HG03097 (cell line): ENCODE data around the gene OPRL1.

ENCODE experiments used
- ATAC-seq: cut with Tn5 transposase; IDR thresholded peaks from one replicate; pipeline ENCODE4 v1.9.1; 2021; ENCODE audit not compliant: unreplicated experiment, low FRiP score

Gene OPRL1

DNA sequence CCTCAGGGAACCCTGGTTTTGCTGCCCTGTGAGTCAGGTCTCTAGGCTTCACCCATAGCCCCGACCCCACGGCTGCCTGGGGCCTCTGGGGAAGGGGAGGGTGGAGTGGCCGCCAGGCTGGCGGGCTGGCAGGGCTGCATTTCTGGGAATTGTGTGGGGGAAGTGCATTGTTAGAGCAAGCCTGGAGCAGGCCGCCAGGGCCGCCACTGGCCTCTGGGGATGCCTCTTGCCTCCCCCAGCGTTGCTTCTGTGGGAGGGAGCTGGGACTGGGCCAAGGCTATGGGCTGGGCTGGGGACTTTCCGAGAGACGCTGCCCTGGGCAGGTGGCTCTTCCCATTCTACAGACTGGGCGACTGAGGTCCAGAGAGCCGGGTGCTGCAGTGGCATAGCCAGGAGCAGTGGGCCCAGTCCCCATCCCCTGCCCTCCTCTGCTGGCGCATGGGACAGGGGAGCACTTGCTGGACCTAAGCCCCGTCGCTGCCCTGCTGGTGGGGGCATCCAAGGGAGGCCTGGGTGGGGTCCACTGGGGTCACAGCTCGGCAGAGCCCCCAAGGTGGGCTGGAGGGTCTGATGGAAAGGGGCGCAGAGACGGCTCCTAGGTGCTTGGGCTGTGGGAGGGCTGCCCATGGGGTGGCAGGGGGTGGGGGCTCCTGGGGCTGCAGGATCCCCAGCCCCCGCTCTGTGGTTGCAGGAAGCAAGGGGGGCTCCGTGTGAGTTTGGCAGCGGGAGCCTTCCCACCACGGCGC lies 23.8 kb upstream of the OPRL1 start:
- no peak for ATAC-seq

DNA sequence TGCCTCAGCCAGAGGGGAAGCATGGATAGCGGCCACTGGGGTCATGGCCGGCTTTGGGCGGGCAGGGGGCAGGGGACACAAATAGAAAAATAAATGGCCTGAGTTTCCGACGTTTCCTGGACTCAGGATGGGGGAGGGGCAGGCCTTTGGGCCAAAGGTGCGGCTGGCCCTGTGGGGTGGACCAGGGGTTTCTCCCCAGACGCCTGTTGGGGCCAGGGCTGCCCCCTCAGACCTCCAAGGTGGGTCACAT lies 23.3 kb upstream of the OPRL1 start:
- no peak for ATAC-seq

DNA sequence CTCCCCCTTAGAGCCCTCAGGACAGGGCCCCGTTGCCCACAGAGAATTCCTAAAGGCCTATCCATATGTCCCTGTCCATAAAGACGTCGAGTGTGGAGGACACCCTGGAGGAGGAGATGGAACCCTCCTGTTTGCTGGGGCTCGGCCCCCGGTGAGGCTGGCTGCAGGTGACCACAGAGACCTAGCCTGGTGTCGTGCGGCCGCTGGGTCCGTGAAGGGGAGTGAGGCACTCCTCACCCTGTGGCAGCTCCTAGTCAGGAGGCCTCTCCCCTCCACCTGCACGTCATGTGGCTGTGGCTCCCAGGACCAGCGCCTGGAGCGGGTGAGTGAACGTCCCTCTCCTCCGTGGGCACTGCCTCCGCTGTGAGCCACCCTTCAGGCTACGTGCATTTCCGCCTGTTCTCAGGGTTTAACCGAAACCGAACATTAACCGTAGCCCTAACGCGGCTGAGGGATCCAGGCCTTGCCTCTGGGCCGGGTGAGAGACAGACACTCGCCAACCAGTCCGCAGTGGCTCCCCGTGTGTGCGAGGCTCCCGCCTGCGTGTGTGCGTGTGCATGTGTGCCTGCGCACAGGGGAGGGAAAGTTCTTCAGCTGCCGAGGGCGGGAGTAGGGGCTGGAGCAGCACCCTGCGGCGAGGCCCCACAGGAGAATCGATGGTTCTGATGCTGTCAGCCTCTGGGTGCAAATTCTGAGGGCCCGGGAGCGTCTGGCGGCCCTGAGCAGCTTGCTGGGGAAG lies 22.8 kb upstream of the OPRL1 start:
- ATAC-seq, result no peak

DNA sequence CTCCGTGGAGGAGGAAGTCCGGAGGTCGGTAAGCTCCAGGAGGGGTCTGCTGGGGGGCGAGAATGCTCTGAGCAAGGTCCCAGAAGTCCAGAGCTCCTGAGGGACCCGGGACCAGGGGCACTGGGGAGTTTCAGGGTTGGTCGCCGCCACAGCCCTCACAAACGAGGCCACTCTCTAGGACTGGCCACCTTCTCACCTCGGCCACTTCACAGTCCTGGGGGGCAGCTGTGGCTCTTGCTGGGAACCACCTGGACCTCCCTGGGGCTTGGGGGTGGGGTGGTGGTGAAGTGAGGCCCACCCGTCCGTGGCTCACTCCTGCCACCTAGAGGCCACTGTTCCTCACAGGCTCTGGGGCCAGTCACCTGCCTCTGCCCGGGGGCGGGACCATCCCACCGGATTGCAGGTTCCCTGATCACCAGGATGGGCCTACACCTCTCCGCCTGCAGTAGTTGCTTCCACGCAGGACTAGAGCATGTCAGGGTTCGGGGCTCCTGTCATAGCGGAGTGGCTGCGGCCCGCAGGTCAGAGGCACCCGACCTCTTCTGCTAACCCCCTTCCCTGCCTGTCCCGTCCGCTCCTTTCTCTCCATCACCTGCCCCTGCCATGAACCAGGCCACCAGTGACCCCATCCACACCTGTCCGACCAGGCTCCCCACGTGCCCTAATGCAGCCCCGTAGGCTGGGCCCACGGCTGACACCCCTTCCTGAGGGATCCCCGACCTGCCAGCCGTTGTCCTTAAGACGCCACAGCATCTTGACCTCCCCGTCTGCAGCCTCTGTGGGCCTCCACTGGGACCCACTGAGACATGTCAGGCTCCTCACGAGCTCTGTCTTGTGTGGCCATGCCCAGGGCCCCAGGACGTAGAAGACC lies 22.0 kb upstream of the OPRL1 start:
- no peak for ATAC-seq

DNA sequence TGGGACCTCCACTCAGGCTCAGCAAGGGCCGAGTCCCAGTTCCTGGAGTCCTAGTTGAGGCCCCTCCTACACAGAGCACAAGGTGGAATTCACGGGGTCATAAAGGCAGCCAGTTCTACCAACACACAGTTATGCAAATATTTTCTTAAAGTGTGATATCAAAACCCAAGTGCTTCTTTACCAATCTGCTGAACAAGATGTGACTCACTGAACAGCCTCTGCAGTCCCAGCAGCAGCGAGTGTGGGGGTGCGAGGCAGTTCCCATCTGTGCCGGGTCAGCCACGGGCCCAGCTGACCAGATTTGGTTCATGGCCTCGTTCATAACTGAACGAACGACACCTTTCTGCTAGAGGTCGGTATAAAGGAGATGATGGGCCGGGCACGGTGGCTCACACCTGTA lies 21.3 kb upstream of the OPRL1 start:
- no peak for ATAC-seq

DNA sequence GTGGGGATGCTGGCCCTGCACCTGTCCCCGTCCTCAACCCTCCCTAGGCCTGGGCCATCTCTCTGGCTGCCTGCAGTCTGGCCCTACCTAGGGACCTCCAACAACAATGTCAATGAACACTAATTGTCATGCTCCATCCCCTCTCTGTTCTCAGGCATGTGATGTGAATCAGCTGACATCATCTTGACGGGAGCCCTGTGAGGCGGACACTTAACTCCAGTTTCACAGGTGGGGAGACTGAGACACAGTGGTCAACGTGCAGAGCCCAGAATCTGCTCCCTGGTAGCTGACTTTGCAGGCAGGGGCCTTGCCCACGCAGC lies 17.6 kb upstream of the OPRL1 start:
- ATAC-seq, result no peak

DNA sequence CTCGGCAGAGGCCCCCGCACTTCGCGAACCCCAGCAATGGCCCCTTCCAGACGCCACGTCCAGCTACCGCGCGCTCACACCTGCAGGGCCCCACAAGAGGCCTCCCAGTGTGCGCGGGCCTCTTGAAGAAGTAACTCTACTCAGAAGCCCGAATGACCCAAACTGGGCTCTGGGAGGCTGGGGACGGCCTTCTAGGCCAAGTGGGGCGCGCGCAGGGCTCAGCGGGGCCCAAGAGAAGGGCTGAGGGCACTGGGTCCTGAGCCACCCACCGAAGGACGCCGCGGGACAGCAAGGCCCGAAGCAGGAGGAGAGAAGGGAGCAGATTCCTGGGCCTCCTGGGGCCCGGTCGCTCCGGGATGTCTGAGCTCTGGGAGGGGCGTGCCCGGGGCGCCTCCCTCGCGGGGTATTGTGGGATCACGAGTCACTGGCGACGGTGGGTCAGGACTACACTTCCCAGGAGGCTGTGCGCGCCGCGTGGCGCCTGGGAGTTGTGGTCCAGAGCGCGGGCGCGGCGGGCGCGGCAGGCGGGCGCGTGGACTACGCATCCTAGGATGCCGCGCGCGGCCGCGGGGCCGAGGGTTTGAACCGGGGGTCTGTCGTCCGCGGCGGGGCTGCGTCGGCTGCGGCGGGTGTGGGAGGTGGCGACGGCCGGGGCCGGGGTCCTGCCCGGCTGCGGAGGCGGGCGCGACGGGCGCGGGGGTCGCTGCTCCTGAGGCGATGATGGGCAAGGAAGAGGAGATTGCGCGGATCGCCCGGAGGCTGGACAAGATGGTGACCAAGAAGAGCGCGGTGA lies 17.1 kb upstream of the OPRL1 start, which contains the start of gene TCEA2:
Gene TCEA2 (plus strand): TSS at position 603 of the 793 bp plus-strand sequence. CDS start 115 bp downstream, at position 718.
- peak; percentile 58 for ATAC-seq

DNA sequence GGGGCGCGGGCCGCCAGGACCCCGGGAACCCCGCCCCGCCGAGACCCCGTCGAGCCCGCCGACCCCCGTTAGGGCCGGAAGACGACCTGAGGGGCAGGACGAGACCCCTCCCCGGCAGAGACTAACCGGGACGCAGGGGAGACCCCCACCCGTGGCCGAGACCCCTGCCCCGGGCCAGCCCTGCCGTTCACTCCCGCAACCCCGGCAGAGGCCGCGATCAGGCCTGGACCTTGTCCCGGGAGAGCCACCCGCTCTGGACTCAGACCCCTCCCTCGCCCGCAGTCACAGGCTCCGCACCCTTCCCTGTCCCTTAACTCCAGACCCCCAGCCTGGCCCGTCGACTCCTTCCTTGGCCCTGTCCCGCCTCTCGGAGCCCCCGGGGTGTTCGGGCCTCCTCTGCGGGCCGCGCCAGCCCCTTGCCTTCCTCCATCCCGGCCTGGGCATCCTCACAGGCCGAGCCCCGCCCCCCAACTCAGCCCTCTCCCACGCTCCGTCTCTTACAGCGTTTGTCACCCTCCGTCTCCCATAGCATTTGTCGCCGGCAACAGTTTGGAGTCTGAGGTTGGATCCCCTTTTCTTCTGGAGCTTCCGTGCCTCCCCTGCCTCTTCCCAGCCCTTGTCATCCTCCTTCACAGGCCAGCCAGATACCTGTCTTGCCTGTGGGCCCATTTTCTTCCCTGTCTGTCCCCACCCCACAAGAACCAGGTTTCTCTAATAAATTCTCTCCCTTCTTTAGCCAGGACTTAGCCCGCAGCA lies 16.3 kb upstream of the OPRL1 start:
- no peak for ATAC-seq

DNA sequence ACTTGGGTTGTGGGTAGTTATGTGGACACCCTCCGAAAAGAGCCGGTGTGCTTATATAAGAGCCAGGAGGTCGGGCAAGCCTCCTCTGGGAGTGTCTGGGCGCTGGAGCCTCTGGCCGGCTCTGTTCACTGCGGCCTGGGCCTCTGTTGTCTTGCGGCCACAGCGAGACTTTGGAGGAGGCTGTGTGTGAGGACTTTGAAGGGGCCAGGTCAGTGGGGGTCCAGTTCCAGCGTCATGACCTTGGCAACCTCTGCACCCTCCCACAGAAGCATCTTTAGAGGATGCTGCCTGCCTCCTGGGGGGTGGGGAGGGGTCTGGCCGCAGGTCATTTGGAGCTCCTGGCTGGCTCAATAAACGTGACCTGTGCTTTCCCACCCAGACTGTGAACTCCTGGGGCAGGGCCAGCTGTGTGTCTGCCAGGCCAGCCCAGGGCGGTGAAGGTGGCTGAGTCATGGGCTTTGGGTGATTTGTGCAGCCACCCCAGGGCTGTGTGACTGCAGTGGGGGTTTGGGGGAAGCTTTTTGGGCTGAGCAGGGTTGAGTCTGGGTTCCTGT lies 15.7 kb upstream of the OPRL1 start:
- ATAC-seq, result no peak

DNA sequence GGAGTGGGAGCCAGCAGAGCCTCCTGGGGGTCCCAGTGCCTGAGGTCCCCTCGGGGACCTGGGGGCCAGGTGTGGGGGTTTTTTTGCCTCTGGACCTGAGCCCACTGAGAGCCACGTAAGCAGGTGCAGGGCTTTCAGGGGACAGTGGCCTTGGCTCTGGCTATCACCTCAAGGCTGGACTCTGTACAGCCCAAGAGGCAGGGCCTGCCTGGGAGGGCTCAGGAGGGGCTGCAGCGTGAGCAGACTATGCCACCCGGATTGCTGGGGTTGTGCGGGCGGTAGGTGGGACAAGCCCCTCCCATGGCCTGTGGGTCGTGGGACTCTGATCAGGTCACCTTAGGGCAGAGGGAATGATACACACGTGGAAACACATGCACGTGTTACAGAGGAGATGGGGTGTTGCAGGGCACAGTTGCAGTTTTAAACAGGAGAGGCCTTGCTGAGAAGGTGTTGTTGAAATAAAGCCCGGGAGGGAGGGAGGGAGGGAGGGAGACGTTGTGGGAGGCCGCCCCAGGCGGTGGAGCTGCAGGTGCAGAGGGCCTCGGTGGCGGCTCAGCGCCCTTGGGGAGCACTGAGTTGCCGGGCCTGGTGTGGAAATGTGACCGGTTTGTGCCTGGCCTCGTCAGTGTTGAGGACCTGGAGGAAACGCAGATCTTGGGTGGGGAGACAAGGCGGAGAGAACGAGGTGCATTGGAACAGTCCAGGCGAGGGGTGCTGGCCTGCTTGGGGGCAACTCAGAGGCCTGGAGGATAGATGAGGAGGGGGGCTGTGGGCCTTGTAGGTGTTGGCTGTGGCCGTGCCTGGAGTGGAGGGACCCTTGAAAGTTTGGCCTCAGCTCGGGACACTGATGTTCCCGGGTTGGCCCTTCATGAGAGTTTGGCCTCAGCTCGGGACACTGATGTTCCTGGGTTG lies 14.6 kb upstream of the OPRL1 start:
- no peak for ATAC-seq

DNA sequence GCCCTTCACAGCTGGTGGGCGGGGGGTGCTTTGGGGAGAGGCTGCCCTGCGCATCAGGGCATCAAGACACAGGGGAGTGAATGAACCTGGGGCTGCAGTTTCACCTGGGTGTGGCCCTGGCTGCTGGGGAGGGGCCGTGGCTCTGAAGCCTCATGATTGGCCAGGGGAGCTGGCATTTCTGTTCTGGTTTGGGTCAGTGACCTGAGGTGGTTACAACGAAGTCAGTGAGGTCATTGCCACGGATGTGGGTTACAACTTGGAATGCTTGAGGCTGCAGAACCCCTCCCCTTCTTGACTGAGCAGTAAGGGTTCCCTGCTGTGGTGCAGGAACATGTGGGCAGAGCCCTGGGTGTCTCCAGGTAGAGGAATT lies 13.9 kb upstream of the OPRL1 start:
- ATAC-seq, result peak; percentile 42

DNA sequence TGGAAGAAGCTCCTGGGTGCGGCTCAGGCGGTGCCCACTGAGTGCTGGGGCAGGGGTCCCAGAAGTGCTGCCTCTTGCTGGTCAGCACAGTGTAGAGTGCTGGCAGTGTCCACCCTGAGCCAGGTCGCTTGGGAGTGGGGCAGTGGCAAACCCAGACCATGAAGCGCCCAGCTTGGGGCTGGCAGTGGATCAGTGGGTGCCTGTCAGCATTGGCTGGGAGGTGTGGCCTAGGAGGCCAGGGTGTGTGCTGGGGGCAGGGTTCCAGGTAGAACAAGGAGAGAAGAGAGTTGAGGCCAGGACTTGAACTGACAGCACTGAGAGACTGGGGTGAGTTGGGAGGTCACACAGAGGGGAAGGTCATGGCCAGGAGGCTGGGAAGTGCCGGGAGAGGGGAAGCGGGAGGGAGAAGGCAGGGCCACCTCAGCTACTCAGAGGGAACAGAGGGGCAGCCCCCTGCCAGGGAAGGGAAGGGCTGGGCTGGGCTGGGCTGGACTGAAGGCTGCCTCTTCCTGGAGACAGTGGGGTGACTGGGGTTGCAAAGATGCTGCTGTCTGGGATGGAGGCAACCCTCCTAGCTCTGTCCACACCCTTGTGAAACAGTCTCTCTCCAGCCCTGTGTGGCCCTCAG lies 12.8 kb upstream of the OPRL1 start:
- ATAC-seq, result no peak

DNA sequence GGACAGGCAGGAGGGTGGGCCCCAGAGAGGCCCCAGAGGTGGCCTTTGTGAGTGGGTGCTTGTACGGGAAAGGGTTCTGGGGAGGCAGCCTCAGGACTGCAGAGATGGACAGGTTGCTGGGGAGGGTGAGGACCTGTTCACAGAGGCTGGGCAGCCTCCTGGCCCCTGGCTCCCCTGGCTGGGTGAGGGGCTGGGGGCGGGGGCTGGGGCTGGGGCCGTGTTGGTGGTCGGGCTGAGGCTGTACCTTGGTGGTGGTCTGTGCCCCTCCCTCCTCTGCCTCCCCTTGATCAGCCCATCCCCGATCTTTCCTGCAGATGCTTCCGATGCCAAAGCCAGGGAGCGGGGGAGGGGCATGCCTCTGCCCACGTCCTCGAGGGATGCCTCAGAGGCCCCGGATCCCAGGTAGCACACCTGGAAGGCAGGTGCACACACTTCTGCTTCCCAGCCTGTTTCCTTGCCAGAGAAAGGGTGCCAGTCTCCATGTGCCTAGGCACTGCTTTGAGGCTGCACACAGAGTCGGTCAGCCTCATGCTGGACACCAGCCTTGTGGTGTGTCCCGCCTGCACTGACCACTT lies 12.1 kb upstream of the OPRL1 start:
- ATAC-seq, result no peak

DNA sequence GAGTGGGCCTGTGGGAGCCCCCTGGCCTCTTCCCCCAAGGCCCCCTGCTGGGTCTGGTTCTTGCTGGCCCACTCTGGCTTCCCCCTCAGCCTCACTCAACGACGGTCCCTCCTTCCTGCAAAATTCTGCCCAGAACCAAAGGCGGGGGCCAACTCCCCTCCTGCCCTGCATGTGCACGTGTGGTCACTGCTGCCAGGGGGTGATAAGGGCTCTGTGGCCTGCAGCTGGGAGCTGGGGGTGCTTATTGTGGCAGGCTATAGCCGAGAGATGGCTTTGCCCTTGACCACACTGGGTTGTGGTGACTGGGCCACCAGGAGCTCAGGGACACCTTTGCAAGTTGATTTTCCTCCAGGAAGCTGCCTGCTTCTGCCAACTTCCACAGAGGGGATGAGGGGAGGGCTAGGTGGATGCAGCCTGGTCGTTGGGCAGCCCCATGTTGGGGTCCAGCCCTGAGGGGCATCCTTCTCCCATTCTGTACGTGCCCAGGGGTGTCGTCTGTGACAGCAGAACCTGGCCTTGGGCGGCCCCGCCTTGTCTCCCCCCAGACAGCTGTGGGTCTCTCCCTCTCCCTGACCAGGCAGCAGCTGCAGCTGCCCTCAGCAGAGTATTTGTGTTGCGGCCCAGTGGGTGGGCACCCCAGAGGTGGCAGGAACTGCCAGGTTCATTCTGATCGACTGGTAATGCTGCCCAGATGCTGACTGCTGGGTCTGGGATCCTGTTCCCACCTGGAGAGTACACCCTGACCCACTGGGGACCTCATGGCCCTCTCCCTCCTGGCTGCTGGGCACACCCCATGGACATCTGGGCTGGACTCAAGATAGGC lies 11.3 kb upstream of the OPRL1 start:
- ATAC-seq, result no peak

DNA sequence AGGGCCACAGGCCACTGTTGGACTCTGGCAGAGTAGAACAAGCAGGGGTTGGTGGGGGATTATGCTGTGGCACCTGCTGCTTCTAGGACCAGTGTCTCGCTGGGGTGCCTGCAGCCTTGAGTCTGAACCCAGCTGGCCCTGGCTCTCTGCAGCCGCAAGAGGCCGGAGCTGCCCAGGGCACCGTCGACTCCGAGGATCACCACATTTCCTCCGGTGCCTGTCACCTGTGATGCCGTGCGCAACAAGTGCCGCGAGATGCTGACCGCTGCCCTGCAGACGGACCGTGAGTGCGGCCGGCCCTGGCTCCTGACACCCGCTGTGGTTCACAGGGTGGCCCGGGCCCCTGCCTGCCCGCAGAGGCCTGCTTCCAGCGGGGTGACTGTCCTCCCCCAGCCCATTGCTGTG lies 10.7 kb upstream of the OPRL1 start:
- no peak for ATAC-seq

DNA sequence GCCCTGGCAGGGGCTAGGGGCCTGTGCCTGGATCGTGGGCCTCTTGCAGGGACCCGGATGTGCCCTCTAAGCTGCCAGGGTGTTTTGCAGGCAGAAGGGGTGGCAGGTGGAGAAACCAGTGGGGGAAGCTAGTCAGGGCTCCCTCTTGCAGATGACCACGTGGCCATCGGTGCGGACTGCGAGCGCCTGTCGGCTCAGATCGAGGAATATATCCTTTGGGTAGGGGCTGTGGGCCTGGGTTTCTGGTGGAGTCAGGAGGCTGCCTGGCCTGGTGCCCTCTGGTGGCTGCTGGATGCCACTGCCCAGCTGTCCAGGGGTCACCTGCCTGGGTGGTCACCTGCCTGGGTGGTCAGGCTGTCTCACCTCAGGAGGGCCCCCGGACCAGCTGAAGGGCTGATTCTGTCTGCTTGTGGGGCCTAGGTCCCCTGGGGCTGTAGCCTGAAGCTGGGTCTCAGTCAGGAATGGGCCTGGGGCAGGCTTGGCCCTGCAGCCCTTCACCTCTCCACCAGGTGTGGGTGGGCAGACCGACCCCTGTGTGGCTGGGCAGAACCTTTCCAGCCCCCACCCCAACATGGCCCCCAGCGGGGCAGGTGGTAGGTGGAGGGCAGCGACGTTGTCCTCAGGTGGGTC lies 10.2 kb upstream of the OPRL1 start:
- no peak for ATAC-seq
